GM19463 (cell line): ENCODE measurements around the gene DCBLD1.

Source experiments
- ATAC-seq: cut with Tn5 transposase; IDR thresholded peaks from one replicate; pipeline ENCODE4 v1.9.1; 2021; ENCODE audit warnings: mild to moderate bottlenecking, moderate library complexity; ENCODE audit not compliant: unreplicated experiment

The DCBLD1 gene

GRCh38 chr6:117521791-117522502 is 39.5 kb downstream of the DCBLD1 start:
- ATAC-seq = no peak

- no peak for ATAC-seq
Observed at GRCh38 chr6:117525607-117526006, 43.1 kb downstream of the DCBLD1 start.

- no peak for ATAC-seq
Observed at GRCh38 chr6:117530467-117531242, 48.2 kb downstream of the DCBLD1 start.

- no peak for ATAC-seq
Observed at GRCh38 chr6:117531346-117531745, 48.9 kb downstream of the DCBLD1 start.

- ATAC-seq = no peak
Observed at GRCh38 chr6:117531809-117532725, 49.6 kb downstream of the DCBLD1 start.

- ATAC-seq = no peak
Observed at GRCh38 chr6:117533775-117534174, 51.3 kb downstream of the DCBLD1 start.

- ATAC-seq = no peak
Observed at GRCh38 chr6:117534974-117535373, 52.5 kb downstream of the DCBLD1 start.

- no peak for ATAC-seq
Observed at GRCh38 chr6:117536317-117536716, 53.8 kb downstream of the DCBLD1 start.

- no peak for ATAC-seq
Observed at GRCh38 chr6:117538615-117539014, 56.1 kb downstream of the DCBLD1 start.

GRCh38 chr6:117540670-117541069 is 58.2 kb downstream of the DCBLD1 start:
- ATAC-seq = no peak

GRCh38 chr6:117542493-117542892 is 60.0 kb downstream of the DCBLD1 start:
- ATAC-seq = no peak

GRCh38 chr6:117544716-117545115 is 62.2 kb downstream of the DCBLD1 start:
- ATAC-seq = no peak

GRCh38 chr6:117545161-117545595 is 62.7 kb downstream of the DCBLD1 start:
- ATAC-seq = no peak

GRCh38 chr6:117546674-117547073 is 64.2 kb downstream of the DCBLD1 start:
- no peak for ATAC-seq

- peak; percentile 74 for ATAC-seq
Observed at GRCh38 chr6:117547688-117548621, 65.5 kb downstream of the DCBLD1 start.

GRCh38 chr6:117548797-117549301 is 66.4 kb downstream of the DCBLD1 start:
- no peak for ATAC-seq

GRCh38 chr6:117549611-117550010 is 67.1 kb downstream of the DCBLD1 start:
- ATAC-seq = no peak

- no peak for ATAC-seq
Observed at GRCh38 chr6:117550078-117550600, 67.7 kb downstream of the DCBLD1 start.

GRCh38 chr6:117550618-117551242 is 68.3 kb downstream of the DCBLD1 start:
- ATAC-seq = no peak
